Hepatocyte (in vitro differentiated cells): ENCODE measurements around the gene PTPN4. TPM values are rescaled to one million over a fixed set of nuclear protein-coding genes. Genes with fewer than 3 reads are reported as not detected.

Experiments used
- DNase-seq: peaks from one replicate; pipeline ENCODE4 v3.0.0-alpha.2; 2016; ENCODE audit warnings: low spot score
- H2AFZ ChIP-seq: fragments of 200-600 bp; sonication (generic); 2 replicates; pipeline ENCODE4 v1.6.0; 2016; ENCODE audit warnings: antibody characterized with exemption, mild to moderate bottlenecking
- H3K27ac ChIP-seq: fragments of 200-600 bp; sonication (generic); 2 replicates; pipeline ENCODE4 v1.5.1; 2016; ENCODE audit warnings: mild to moderate bottlenecking
- H3K27me3 ChIP-seq: fragments of 200-600 bp; sonication (generic); 2 replicates; pipeline ENCODE4 v1.6.1; 2016
- H3K36me3 ChIP-seq: fragments of 200-600 bp; sonication (generic); replicated peaks from 2 replicates; pipeline ENCODE4 v1.5.1; 2016; ENCODE audit warnings: low read depth; ENCODE audit not compliant: insufficient read depth
- H3K4me1 ChIP-seq: fragments of 200-600 bp; sonication (generic); 2 replicates; pipeline ENCODE4 v1.5.1; 2016; ENCODE audit warnings: mild to moderate bottlenecking, moderate library complexity; ENCODE audit not compliant: insufficient read depth
- H3K4me2 ChIP-seq: fragments of 200-600 bp; sonication (generic); 2 replicates; pipeline ENCODE4 v1.6.0; 2016
- H3K4me3 ChIP-seq: fragments of 200-600 bp; sonication (generic); 2 replicates; pipeline ENCODE4 v1.5.1; 2016; ENCODE audit warnings: mild to moderate bottlenecking
- H3K79me2 ChIP-seq: fragments of 200-600 bp; sonication (generic); 2 replicates; pipeline ENCODE4 v1.6.0; 2017; ENCODE audit warnings: mild to moderate bottlenecking
- H3K9me2 ChIP-seq: fragments of 200-600 bp; sonication (generic); replicated peaks from 2 replicates; pipeline ENCODE4 v1.6.0; 2017; ENCODE audit warnings: mild to moderate bottlenecking; ENCODE audit not compliant: insufficient read depth
- H3K9me3 ChIP-seq: fragments of 200-600 bp; sonication (generic); 2 replicates; pipeline ENCODE4 v1.5.1; 2016; ENCODE audit warnings: low read depth, mild to moderate bottlenecking
- H4K20me1 ChIP-seq: fragments of 200-600 bp; sonication (generic); 2 replicates; pipeline ENCODE4 v1.6.0; 2016; ENCODE audit warnings: mild to moderate bottlenecking; ENCODE audit not compliant: insufficient read depth, poor library complexity, severe bottlenecking
- EZH2 ChIP-seq: fragments of 200-600 bp; sonication (generic); IDR thresholded peaks from 2 replicates; pipeline ENCODE4 v1.6.1; 2016; ENCODE audit warnings: antibody characterized with exemption, mild to moderate bottlenecking, borderline replicate concordance
- EZH2phosphoT487 ChIP-seq: fragments of 200-600 bp; sonication (generic); IDR thresholded peaks from one replicate; pipeline ENCODE4 v1.6.1; 2018; ENCODE audit warnings: antibody characterized with exemption, mild to moderate bottlenecking, low read depth, moderate library complexity; ENCODE audit not compliant: unreplicated experiment, severe bottlenecking
- WGBS: methylation state at CpG from one replicate; pipeline ENCODE4 v1.1.6; 2016; ENCODE audit warnings: low lambda C conversion rate; ENCODE audit errors: missing lambda C conversion rate; 5-methylcytosine and 5-hydroxymethylcytosine counted together
- polyA plus RNA-seq: library from polyadenylated mRNA; unstranded; fragments of >200 nt; fragmentation: Nextera tagmentation; extraction: Ambion mirVana; gene quantifications from 2 replicates; pipeline ENCODE4 v1.2.1, GENCODE V29; 2016
- total RNA-seq: library from RNA; depleted of rRNA; stranded (reverse); fragments of >200 nt; gene quantifications from 2 replicates; pipeline ENCODE4 v1.2.3, GENCODE V29; 2014
- TF ChIP-seq, protein P1 (sequence below): fragments of 200-600 bp; sonication (generic); IDR thresholded peaks from 2 replicates; pipeline ENCODE4 v1.5.1; 2016; ENCODE audit warnings: antibody characterized with exemption, mild to moderate bottlenecking; ENCODE audit not compliant: poor library complexity

The PTPN4 gene
- total and polyA plus RNA-seq, 2 experiments from 2014 or later = 9.2 to 15.5 TPM

DNA sequence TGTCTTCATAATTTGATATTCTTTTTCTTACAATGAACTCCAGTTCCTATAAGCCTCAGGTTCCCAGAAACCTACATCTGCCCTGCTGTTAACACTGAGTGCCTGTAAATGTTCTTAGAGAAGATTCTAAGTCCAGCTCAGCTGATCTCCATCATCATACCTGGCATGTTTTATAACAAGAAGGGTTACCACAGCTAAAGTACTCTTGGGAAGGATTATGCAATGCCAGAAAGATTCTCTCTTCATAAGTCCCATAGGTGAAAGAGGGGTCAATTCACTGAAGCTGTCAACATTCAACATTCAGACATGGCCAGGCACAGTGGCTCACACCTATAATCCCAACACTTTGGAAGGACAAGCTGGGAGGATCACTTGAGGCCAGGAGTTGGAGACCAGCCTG is 31.3 kb upstream of the PTPN4 start:
- TF ChIP-seq, protein P1, sequence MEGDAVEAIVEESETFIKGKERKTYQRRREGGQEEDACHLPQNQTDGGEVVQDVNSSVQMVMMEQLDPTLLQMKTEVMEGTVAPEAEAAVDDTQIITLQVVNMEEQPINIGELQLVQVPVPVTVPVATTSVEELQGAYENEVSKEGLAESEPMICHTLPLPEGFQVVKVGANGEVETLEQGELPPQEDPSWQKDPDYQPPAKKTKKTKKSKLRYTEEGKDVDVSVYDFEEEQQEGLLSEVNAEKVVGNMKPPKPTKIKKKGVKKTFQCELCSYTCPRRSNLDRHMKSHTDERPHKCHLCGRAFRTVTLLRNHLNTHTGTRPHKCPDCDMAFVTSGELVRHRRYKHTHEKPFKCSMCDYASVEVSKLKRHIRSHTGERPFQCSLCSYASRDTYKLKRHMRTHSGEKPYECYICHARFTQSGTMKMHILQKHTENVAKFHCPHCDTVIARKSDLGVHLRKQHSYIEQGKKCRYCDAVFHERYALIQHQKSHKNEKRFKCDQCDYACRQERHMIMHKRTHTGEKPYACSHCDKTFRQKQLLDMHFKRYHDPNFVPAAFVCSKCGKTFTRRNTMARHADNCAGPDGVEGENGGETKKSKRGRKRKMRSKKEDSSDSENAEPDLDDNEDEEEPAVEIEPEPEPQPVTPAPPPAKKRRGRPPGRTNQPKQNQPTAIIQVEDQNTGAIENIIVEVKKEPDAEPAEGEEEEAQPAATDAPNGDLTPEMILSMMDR = no peak
- TF ChIP-seq EZH2 (no peak), EZH2phosphoT487 (no peak)
- no peaks in the 10 kb centered on the region for H3K9me2 ChIP-seq
- H3K27me3 ChIP-seq = no peaks in the 10 kb centered on the region
- H2AFZ ChIP-seq = no peak overlapping the region
- H3K4me1 ChIP-seq = no peaks in the 10 kb centered on the region
- DNase-seq = no peak
- H3K36me3 ChIP-seq = no peaks in the 10 kb centered on the region
- no peak overlapping the region for H3K4me3 ChIP-seq
- H3K9me3 ChIP-seq = no peaks in the 10 kb centered on the region
- no peaks in the 10 kb centered on the region for H3K79me2 ChIP-seq
- H3K27ac ChIP-seq = no peak overlapping the region
- no peaks in the 10 kb centered on the region for H4K20me1 ChIP-seq
- H3K4me2 ChIP-seq = no peak overlapping the region

DNA sequence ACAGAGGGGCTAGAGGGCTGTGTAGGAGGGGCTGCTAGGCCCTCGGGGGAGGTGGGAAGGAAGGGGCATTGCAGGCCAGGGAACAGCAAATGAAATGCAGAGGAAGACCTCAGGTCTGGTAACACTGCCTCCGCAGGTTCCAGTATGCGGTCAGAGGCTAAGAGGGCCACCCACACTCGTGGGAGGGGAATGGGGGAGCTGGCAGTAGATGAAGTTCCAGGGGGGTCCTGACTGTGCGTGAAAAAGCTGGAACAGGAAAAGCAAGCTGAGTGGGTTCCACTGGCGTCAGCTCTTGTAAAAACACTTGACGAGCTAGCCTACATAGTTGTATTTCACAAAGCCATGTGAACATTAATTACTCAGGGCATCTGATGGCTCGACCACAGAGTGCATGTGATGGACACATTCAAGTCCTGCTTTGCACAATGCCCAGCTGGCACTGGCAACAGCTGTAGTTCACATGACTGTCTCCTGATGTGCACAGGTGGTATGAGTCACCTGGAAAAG is 29.0 kb upstream of the PTPN4 start:
- Histone ChIP-seq H3K9me2 (no peaks in the 10 kb centered on the region), H3K27ac (no peak overlapping the region), H3K4me3 (no peak overlapping the region), H4K20me1 (no peaks in the 10 kb centered on the region), H3K4me2 (no peak overlapping the region), H2AFZ (no peak overlapping the region), H3K9me3 (no peaks in the 10 kb centered on the region), H3K27me3 (no peaks in the 10 kb centered on the region), H3K4me1 (no peaks in the 10 kb centered on the region), H3K79me2 (no peaks in the 10 kb centered on the region), H3K36me3 (no peaks in the 10 kb centered on the region)
- no peak for DNase-seq
- TF ChIP-seq EZH2 (no peak), EZH2phosphoT487 (no peak)
- TF ChIP-seq, protein P1 = no peak
- WGBS = 80% methylated on average over 8 of the region's 8 CpGs

DNA sequence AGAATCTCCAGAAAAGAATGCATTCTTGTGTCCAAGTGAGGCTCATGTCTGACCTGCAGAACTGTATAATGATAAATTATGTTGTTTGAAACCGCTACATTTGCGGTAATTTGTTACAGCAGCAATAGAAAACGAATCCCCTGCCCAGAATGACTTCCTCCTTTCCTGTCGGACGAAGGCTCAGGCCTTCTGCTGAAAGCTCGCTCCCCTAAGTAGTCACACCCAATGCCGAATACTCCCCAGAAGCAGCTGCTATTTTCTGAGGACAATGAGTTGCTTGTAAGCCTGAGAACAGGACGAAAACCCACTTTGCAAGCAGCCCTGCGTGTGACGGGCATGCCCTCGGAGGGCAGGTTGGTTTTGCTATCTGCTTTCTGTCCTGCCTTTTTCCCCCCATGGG is 27.7 kb upstream of the PTPN4 start:
- Histone ChIP-seq H2AFZ (no peak overlapping the region), H3K36me3 (no peaks in the 10 kb centered on the region), H3K27ac (no peak overlapping the region), H3K9me2 (no peaks in the 10 kb centered on the region), H3K79me2 (no peaks in the 10 kb centered on the region), H3K4me3 (no peak overlapping the region), H3K27me3 (no peaks in the 10 kb centered on the region), H3K4me2 (no peak overlapping the region), H4K20me1 (no peaks in the 10 kb centered on the region), H3K9me3 (no peaks in the 10 kb centered on the region), H3K4me1 (peaks cover 7% of the 10 kb centered on the region)
- WGBS = 88% methylated on average over 11 of the region's 11 CpGs
- TF ChIP-seq EZH2 (no peak), EZH2phosphoT487 (no peak)
- TF ChIP-seq, protein P1 = no peak
- DNase-seq = no peak

DNA sequence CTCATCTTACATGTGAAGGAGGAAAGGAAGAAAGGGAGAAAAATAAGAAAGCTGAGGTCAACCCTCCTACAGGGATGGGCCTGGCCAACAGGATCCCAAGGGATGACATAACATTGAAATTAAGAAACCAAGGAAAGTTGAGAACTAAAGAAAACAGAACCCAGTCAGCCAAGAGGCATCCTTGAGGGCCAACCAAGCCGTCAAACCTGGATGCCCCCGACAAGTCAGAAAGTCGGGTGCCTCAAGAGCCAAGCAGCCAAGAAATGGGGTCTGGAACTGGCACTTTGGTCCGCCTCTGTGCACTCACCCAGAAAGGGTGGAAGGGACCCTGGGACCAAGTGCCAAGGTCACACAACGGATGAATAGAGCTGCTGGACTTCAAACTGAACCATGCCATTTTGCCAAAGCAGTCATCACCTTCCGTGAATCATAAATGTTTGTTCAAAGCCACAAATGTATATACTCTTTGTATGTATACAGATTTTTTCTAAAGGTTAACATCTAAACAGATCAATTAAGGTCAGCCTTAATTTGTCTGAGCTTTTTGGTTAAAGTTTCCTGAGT is 27.0 kb upstream of the PTPN4 start:
- Histone ChIP-seq H3K9me2 (no peaks in the 10 kb centered on the region), H3K27me3 (no peaks in the 10 kb centered on the region), H3K4me1 (peaks cover 7% of the 10 kb centered on the region), H3K79me2 (no peaks in the 10 kb centered on the region), H3K36me3 (no peaks in the 10 kb centered on the region), H3K9me3 (no peaks in the 10 kb centered on the region), H3K4me3 (no peak overlapping the region), H3K4me2 (no peak overlapping the region), H3K27ac (no peak overlapping the region), H4K20me1 (no peaks in the 10 kb centered on the region), H2AFZ (no peak overlapping the region)
- DNase-seq = no peak
- no peak for TF ChIP-seq EZH2phosphoT487
- TF ChIP-seq, protein P1 = no peak
- no peak for TF ChIP-seq EZH2
- WGBS = 98% methylated on average over 6 of the region's 6 CpGs
